ENCODE data around the gene FAM107B. TPM values are rescaled to one million over a fixed set of nuclear protein-coding genes. Genes with fewer than 3 reads are reported as not detected.
A peak's percentile ranks its signal among the peaks of the same experiment; 100 is the strongest.

The FAM107B gene
- total RNA-seq, 1 donor, result 30.0 TPM

DNA sequence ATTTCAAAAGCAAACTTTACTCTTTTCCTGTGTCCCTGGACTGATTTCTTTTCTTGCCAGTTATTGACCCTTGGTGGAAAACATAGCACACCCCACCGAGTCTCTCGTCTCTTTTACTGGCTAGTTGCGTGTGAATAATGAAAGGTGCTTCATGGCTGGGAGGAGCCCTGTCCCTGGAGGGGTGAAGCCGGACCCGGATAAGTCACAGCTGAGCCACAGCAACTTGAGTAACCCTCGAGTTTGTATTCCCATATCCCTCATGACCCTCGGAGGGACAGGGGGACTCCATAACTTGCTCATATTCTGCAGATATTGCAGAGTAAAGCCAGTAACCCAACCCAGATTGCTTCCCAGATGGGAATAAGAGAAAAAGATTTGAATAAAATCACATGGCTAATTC is 296.5 kb downstream of the FAM107B start:
- no peaks in the 10 kb centered on the region for H3K27me3 ChIP-seq (ENCODE audit: insufficient read depth, low read length)
- no peaks in the 10 kb centered on the region for H3K79me2 ChIP-seq (ENCODE audit: insufficient read depth, low read length)
- no peaks in the 10 kb centered on the region for H3K9me3 ChIP-seq (ENCODE audit: low read depth, low read length)
- peak overlapping the region; percentile 86 for H3K27ac ChIP-seq (ENCODE audit: low read depth, low read length)
- H3K4me1 ChIP-seq (ENCODE audit: insufficient read depth, low read length), result peaks cover 28% of the 10 kb centered on the region
- DNase-seq (ENCODE audit: insufficient read length, low spot score, missing footprints), result no peak
- peak overlapping the region; percentile 2 for H3K4me3 ChIP-seq (ENCODE audit: insufficient read depth, low read length)
- H3K36me3 ChIP-seq (ENCODE audit: insufficient read depth, low read length), result no peaks in the 10 kb centered on the region
- TF ChIP-seq, protein P1, sequence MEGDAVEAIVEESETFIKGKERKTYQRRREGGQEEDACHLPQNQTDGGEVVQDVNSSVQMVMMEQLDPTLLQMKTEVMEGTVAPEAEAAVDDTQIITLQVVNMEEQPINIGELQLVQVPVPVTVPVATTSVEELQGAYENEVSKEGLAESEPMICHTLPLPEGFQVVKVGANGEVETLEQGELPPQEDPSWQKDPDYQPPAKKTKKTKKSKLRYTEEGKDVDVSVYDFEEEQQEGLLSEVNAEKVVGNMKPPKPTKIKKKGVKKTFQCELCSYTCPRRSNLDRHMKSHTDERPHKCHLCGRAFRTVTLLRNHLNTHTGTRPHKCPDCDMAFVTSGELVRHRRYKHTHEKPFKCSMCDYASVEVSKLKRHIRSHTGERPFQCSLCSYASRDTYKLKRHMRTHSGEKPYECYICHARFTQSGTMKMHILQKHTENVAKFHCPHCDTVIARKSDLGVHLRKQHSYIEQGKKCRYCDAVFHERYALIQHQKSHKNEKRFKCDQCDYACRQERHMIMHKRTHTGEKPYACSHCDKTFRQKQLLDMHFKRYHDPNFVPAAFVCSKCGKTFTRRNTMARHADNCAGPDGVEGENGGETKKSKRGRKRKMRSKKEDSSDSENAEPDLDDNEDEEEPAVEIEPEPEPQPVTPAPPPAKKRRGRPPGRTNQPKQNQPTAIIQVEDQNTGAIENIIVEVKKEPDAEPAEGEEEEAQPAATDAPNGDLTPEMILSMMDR (IDR thresholded peaks at IDR 0.05; ENCODE audit: extremely low read depth, low read depth, low read length), result no peak
- H4K20me1 ChIP-seq (ENCODE audit: insufficient read depth, low read length), result no peaks in the 10 kb centered on the region
- peak overlapping the region; percentile 53 for H3K4me2 ChIP-seq (ENCODE audit: insufficient read depth, low read length)
- peak overlapping the region; percentile 36 for H2AFZ ChIP-seq (ENCODE audit: low read length)

DNA sequence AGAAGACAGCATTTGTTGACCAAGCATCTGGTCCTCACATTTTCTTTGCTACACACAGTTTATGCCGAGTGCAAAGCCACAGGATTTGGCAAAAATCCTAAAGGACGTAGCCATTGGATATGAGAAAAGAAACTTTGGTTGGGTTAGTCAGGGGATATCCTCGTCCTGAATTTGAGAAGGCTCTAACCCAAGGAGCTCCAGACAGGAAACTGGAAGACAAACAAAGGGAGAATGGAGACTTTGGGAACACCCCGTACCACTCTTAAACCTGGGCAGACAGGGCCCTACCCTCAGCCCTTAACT is 297.3 kb downstream of the FAM107B start:
- TF ChIP-seq, protein P1 (IDR thresholded peaks at IDR 0.05; ENCODE audit: extremely low read depth, low read depth, low read length), result no peak
- no peaks in the 10 kb centered on the region for H4K20me1 ChIP-seq (ENCODE audit: insufficient read depth, low read length)
- H3K4me3 ChIP-seq (ENCODE audit: insufficient read depth, low read length), result no peak overlapping the region
- H3K27me3 ChIP-seq (ENCODE audit: insufficient read depth, low read length), result no peaks in the 10 kb centered on the region
- peak overlapping the region; percentile 86 for H3K27ac ChIP-seq (ENCODE audit: low read depth, low read length)
- H3K9me3 ChIP-seq (ENCODE audit: low read depth, low read length), result no peaks in the 10 kb centered on the region
- no peak for DNase-seq (ENCODE audit: insufficient read length, low spot score, missing footprints)
- H2AFZ ChIP-seq (ENCODE audit: low read length), result no peak overlapping the region
- H3K79me2 ChIP-seq (ENCODE audit: insufficient read depth, low read length), result no peaks in the 10 kb centered on the region
- peak overlapping the region; percentile 60 for H3K4me2 ChIP-seq (ENCODE audit: insufficient read depth, low read length)
- H3K4me1 ChIP-seq (ENCODE audit: insufficient read depth, low read length), result peaks cover 28% of the 10 kb centered on the region
- H3K36me3 ChIP-seq (ENCODE audit: insufficient read depth, low read length), result no peaks in the 10 kb centered on the region

DNA sequence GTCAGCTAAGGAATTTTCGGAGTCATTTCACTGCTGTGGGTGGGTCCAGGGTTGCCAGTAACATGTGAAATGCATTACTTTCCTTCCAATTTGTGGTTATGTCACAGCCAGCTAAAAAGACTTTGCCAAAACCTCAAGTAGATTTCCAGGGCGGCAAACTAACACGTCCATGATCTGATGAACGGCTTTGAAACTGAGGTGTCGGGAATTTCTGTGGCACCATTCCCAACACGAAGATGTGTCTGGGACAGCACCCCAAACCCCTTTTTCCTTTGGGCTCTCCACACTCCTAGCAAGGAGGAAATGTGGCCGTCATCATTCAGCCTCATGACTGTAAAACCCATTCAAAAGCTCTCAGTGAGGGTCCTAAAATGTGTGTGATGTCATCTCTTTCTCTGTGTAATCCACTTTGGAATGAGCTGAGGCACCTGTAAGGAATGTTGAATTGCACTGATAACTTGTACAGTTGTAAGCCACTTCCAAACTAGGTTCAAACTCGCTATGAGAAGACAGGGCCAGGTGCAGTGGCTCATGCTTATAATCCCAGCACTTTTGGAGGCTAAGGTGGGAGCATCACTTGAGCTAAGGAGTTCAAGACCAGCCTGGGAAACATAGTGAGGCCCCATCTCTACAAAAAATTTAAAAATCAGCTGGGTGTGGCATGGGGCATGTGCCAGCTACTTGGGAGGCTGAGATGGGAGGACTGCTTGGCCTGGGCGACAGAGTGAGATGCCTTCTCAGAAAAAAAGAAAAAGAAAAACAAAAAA is 297.9 kb downstream of the FAM107B start:
- TF ChIP-seq, protein P1 (IDR thresholded peaks at IDR 0.05; ENCODE audit: extremely low read depth, low read depth, low read length), result no peak
- Histone ChIP-seq H4K20me1 (ENCODE audit: insufficient read depth, low read length) (no peaks in the 10 kb centered on the region), H3K9me3 (ENCODE audit: low read depth, low read length) (no peaks in the 10 kb centered on the region), H3K79me2 (ENCODE audit: insufficient read depth, low read length) (no peaks in the 10 kb centered on the region), H3K27me3 (ENCODE audit: insufficient read depth, low read length) (peaks cover under 1% of the 10 kb centered on the region), H3K27ac (ENCODE audit: low read depth, low read length) (peak overlapping the region; percentile 86), H3K4me3 (ENCODE audit: insufficient read depth, low read length) (peak overlapping the region; percentile 26), H3K4me2 (ENCODE audit: insufficient read depth, low read length) (peak overlapping the region; percentile 60), H3K4me1 (ENCODE audit: insufficient read depth, low read length) (peaks cover 28% of the 10 kb centered on the region), H3K36me3 (ENCODE audit: insufficient read depth, low read length) (no peaks in the 10 kb centered on the region), H2AFZ (ENCODE audit: low read length) (peak overlapping the region; percentile 57)
- DNase-seq (ENCODE audit: insufficient read length, low spot score, missing footprints), result no peak

DNA sequence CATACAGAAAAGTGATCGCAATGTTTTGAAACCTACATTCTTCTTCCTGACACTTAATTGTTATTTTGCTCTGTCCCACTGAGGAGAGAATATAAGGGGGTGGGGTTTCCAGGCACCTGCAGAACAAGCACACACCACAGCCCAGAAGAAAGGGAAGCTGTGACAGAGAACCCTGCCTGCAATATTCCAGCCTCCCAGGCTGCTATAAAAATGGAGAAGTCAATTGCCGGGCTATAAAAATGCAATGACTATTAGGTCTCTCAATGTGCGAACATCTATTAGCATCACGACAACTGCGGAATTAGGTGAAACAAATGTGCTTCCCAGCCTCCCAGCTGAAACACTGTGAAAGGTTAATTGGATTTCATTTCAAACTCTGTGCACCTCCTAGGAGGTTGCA is 298.7 kb downstream of the FAM107B start:
- no peaks in the 10 kb centered on the region for H3K9me3 ChIP-seq (ENCODE audit: low read depth, low read length)
- peak overlapping the region; percentile 60 for H3K4me2 ChIP-seq (ENCODE audit: insufficient read depth, low read length)
- peaks cover 2% of the 10 kb centered on the region for H3K27me3 ChIP-seq (ENCODE audit: insufficient read depth, low read length)
- H3K4me1 ChIP-seq (ENCODE audit: insufficient read depth, low read length), result peaks cover 28% of the 10 kb centered on the region
- H3K36me3 ChIP-seq (ENCODE audit: insufficient read depth, low read length), result no peaks in the 10 kb centered on the region
- peak overlapping the region; percentile 26 for H3K4me3 ChIP-seq (ENCODE audit: insufficient read depth, low read length)
- H4K20me1 ChIP-seq (ENCODE audit: insufficient read depth, low read length), result no peaks in the 10 kb centered on the region
- H2AFZ ChIP-seq (ENCODE audit: low read length), result no peak overlapping the region
- TF ChIP-seq, protein P1 (IDR thresholded peaks at IDR 0.05; ENCODE audit: extremely low read depth, low read depth, low read length), result no peak
- peak overlapping the region; percentile 86 for H3K27ac ChIP-seq (ENCODE audit: low read depth, low read length)
- no peak for DNase-seq (ENCODE audit: insufficient read length, low spot score, missing footprints)
- H3K79me2 ChIP-seq (ENCODE audit: insufficient read depth, low read length), result no peaks in the 10 kb centered on the region

Data from osteoblast (primary cell).